ENCODE measurements around the gene KIF5C. TPM values are rescaled to one million over a fixed set of nuclear protein-coding genes. Genes with fewer than 3 reads are reported as not detected.
A peak's percentile ranks its signal among the peaks of the same experiment; 100 is the strongest.

Gene KIF5C
- total RNA-seq, 1 donor: 0.36 TPM

DNA sequence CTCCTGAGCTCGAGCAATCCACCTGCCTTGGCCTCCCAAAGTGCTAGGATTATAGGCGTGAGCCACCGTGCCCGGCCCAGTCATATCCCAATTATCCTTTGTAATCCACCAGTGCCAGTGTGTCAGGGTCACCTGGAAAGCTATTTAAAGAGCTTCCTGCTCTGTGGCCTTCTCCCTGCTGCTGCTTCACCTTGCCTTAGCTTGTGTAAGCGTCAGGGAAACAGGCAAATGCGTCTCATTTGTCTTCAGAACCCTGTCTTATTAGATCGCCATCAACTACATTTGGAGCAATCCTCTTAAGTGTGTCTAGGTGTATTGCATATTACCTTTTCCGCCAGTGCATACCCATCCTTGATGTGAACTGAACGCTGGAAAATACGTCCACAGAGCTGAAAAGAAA is 10.2 kb downstream of the KIF5C start:
- H3K36me3 ChIP-seq (ENCODE audit: insufficient read depth, low read length): no peaks in the 10 kb centered on the region
- no peaks in the 10 kb centered on the region for H3K9me3 ChIP-seq (ENCODE audit: low read depth, low read length)
- no peak overlapping the region for H3K4me2 ChIP-seq (ENCODE audit: insufficient read depth, low read length)
- peaks cover 3% of the 10 kb centered on the region for H3K4me1 ChIP-seq (ENCODE audit: insufficient read depth, low read length)
- H3K27ac ChIP-seq (ENCODE audit: low read depth, low read length): no peak overlapping the region
- no peak for DNase-seq (ENCODE audit: insufficient read length, low spot score, missing footprints)
- no peaks in the 10 kb centered on the region for H4K20me1 ChIP-seq (ENCODE audit: insufficient read depth, low read length)
- peaks cover 42% of the 10 kb centered on the region for H3K27me3 ChIP-seq (ENCODE audit: insufficient read depth, low read length)
- H3K79me2 ChIP-seq (ENCODE audit: insufficient read depth, low read length): no peaks in the 10 kb centered on the region
- no peak for TF ChIP-seq CTCF (IDR thresholded peaks at IDR 0.05; ENCODE audit: extremely low read depth, low read depth, low read length)
- H3K4me3 ChIP-seq (ENCODE audit: insufficient read depth, low read length): no peak overlapping the region
- H2AFZ ChIP-seq (ENCODE audit: low read length): no peak overlapping the region

DNA sequence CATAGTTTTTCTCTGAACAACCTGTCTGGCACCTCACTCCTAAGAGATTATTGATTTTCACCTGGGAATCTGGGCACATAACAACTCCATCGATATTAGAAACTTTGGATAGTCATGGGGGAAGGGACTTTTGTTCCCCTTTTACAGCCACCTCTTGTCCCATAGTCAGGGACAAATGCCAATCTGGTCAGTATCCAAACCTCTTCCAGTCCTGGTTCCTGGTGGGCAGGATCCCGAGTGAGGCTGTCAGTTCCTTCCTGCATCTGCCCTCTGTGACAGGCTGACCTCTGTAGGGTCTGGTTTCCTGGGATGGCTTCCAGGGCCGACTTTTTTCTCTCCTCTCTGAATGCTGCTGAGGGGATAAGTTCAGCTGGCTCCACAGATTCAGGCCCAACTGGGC is 11.0 kb downstream of the KIF5C start:
- H3K4me2 ChIP-seq (ENCODE audit: insufficient read depth, low read length): no peak overlapping the region
- no peaks in the 10 kb centered on the region for H3K36me3 ChIP-seq (ENCODE audit: insufficient read depth, low read length)
- H3K27me3 ChIP-seq (ENCODE audit: insufficient read depth, low read length): peaks cover 42% of the 10 kb centered on the region
- DNase-seq (ENCODE audit: insufficient read length, low spot score, missing footprints): peak; percentile 55
- no peak overlapping the region for H2AFZ ChIP-seq (ENCODE audit: low read length)
- no peaks in the 10 kb centered on the region for H3K79me2 ChIP-seq (ENCODE audit: insufficient read depth, low read length)
- no peaks in the 10 kb centered on the region for H3K9me3 ChIP-seq (ENCODE audit: low read depth, low read length)
- TF ChIP-seq CTCF (IDR thresholded peaks at IDR 0.05; ENCODE audit: extremely low read depth, low read depth, low read length): no peak
- H3K4me3 ChIP-seq (ENCODE audit: insufficient read depth, low read length): no peak overlapping the region
- H4K20me1 ChIP-seq (ENCODE audit: insufficient read depth, low read length): no peaks in the 10 kb centered on the region
- H3K4me1 ChIP-seq (ENCODE audit: insufficient read depth, low read length): peaks cover 3% of the 10 kb centered on the region
- H3K27ac ChIP-seq (ENCODE audit: low read depth, low read length): no peak overlapping the region

DNA sequence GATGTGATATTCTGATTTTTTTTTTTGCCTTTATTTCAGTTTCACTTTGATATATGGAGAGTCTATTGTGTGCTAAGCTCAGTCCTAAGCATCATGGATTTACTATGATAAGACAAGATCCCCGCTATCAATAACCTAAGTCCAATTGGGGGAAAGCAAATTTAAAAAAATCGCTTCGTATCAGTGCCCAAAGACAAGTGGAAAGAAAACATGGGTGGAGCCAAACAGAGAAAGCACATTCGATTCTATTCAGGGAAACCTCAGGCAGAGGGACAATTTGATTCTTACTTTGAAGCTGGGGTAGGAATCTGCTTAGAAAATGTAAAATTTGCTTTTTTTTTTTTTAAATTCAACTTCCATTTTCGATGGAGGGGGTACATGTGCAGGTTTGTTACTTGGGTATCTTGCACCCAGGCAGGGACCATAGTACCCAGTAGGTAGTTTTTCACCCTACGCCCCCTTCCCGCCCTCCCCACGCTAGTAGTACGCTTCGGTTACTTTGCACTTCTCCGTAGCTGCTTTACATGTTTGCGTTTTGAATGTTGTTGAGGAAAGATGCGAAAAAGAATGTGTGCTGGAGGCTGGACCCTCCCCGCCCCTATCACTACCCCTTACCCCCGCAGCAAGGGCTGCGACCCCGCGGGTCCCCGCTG is 12.4 kb downstream of the KIF5C start:
- no peaks in the 10 kb centered on the region for H3K9me3 ChIP-seq (ENCODE audit: low read depth, low read length)
- no peaks in the 10 kb centered on the region for H3K36me3 ChIP-seq (ENCODE audit: insufficient read depth, low read length)
- H3K79me2 ChIP-seq (ENCODE audit: insufficient read depth, low read length): no peaks in the 10 kb centered on the region
- peaks cover 45% of the 10 kb centered on the region for H3K27me3 ChIP-seq (ENCODE audit: insufficient read depth, low read length)
- peak overlapping the region; percentile 68 for H3K4me3 ChIP-seq (ENCODE audit: insufficient read depth, low read length)
- peak overlapping the region; percentile 18 for H2AFZ ChIP-seq (ENCODE audit: low read length)
- no peaks in the 10 kb centered on the region for H4K20me1 ChIP-seq (ENCODE audit: insufficient read depth, low read length)
- H3K27ac ChIP-seq (ENCODE audit: low read depth, low read length): no peak overlapping the region
- H3K4me1 ChIP-seq (ENCODE audit: insufficient read depth, low read length): peaks cover 3% of the 10 kb centered on the region
- DNase-seq (ENCODE audit: insufficient read length, low spot score, missing footprints): peak; percentile 48
- peak overlapping the region; percentile 75 for H3K4me2 ChIP-seq (ENCODE audit: insufficient read depth, low read length)
- TF ChIP-seq CTCF (IDR thresholded peaks at IDR 0.05; ENCODE audit: extremely low read depth, low read depth, low read length): no peak

DNA sequence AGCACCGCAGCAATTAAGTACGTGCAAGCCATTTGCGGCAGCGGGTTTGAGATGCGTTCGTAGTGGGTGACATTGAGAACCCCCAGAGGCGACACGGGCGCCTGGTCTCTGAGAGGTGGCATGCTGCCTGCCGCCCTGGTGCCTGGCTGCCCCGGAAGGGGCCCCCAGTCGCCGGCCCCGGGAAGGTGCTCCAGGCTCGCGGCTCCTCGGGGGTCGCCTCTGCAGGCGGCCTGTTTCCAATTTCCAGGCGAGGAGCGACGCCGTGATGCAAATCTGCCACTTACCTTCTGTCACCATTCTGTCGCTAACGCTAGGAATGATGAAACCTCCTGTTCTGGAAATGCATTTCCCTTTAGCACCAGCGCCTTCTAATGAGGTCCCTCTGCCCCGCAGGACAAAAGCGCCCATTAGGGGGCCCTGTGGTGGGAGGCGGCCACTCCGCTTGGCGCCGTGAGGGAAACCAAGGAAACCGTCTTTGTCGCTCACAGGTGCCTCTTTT is 13.0 kb downstream of the KIF5C start:
- H3K27me3 ChIP-seq (ENCODE audit: insufficient read depth, low read length): peaks cover 45% of the 10 kb centered on the region
- peak overlapping the region; percentile 68 for H3K4me3 ChIP-seq (ENCODE audit: insufficient read depth, low read length)
- no peak for TF ChIP-seq CTCF (IDR thresholded peaks at IDR 0.05; ENCODE audit: extremely low read depth, low read depth, low read length)
- no peaks in the 10 kb centered on the region for H3K9me3 ChIP-seq (ENCODE audit: low read depth, low read length)
- peak overlapping the region; percentile 75 for H3K4me2 ChIP-seq (ENCODE audit: insufficient read depth, low read length)
- peak overlapping the region; percentile 51 for H2AFZ ChIP-seq (ENCODE audit: low read length)
- no peaks in the 10 kb centered on the region for H4K20me1 ChIP-seq (ENCODE audit: insufficient read depth, low read length)
- H3K4me1 ChIP-seq (ENCODE audit: insufficient read depth, low read length): peaks cover 3% of the 10 kb centered on the region
- H3K79me2 ChIP-seq (ENCODE audit: insufficient read depth, low read length): no peaks in the 10 kb centered on the region
- no peak for DNase-seq (ENCODE audit: insufficient read length, low spot score, missing footprints)
- H3K36me3 ChIP-seq (ENCODE audit: insufficient read depth, low read length): no peaks in the 10 kb centered on the region
- H3K27ac ChIP-seq (ENCODE audit: low read depth, low read length): no peak overlapping the region
